Erythroblast (primary cell): ENCODE data around the gene LIM2.

ENCODE experiments used
- GATA1 ChIP-seq: IDR thresholded peaks from 2 replicates; pipeline ENCODE4 v1.6.1; 2011; ENCODE audit warnings: low read depth, mild to moderate bottlenecking, control low read depth, low read length, moderate library complexity
- POLR2A ChIP-seq: IDR thresholded peaks from 2 replicates; pipeline ENCODE4 v1.6.1; 2011; ENCODE audit warnings: mild to moderate bottlenecking, low read length

GRCh38 chr19:51331716-51332115 is 56.1 kb downstream of the LIM2 start:
- TF ChIP-seq POLR2A (no peak), GATA1 (no peak)
